ENCODE measurements around the gene GLIPR2.

Gene GLIPR2

GRCh38 chr9:36163786-36164170, 27.2 kb downstream of the GLIPR2 start:
- no peak for DNase-seq (ENCODE audit: low read depth)
- no peak overlapping the region for H3K4me3 ChIP-seq (ENCODE audit: low read length)
- no peak for TF ChIP-seq CTCF (conservative IDR thresholded peaks at IDR 0.05; ENCODE audit: low read depth, low read length)

GRCh38 chr9:36164372-36164771, 27.8 kb downstream of the GLIPR2 start:
- H3K4me3 ChIP-seq (ENCODE audit: low read length) = no peak overlapping the region
- TF ChIP-seq CTCF (conservative IDR thresholded peaks at IDR 0.05; ENCODE audit: low read depth, low read length) = no peak
- DNase-seq (ENCODE audit: low read depth) = no peak

GRCh38 chr9:36164989-36165388, 28.5 kb downstream of the GLIPR2 start:
- no peak for TF ChIP-seq CTCF (conservative IDR thresholded peaks at IDR 0.05; ENCODE audit: low read depth, low read length)
- no peak for DNase-seq (ENCODE audit: low read depth)
- H3K4me3 ChIP-seq (ENCODE audit: low read length) = no peak overlapping the region

GRCh38 chr9:36165826-36166167, 29.3 kb downstream of the GLIPR2 start:
- no peak for DNase-seq (ENCODE audit: low read depth)

GRCh38 chr9:36166168-36166927, 29.8 kb downstream of the GLIPR2 start:
- TF ChIP-seq CTCF (conservative IDR thresholded peaks at IDR 0.05; ENCODE audit: low read depth, low read length) = peak; percentile 73
- peak overlapping the region; percentile 36 for H3K4me3 ChIP-seq (ENCODE audit: low read length)
- DNase-seq (ENCODE audit: low read depth) = no peak

More at GRCh38 chr9:36165826-36166167, 29.3 kb downstream of the GLIPR2 start:
- H3K4me3 ChIP-seq (ENCODE audit: low read length) = no peak overlapping the region
- no peak for TF ChIP-seq CTCF (conservative IDR thresholded peaks at IDR 0.05; ENCODE audit: low read depth, low read length)

GRCh38 chr9:36169166-36169565, 32.6 kb downstream of the GLIPR2 start, which contains the start of gene CCIN:
Gene CCIN (plus strand): TSS chr9:36169388. CDS start chr9:36169503, 115 bp downstream.
- no peak for TF ChIP-seq CTCF (conservative IDR thresholded peaks at IDR 0.05; ENCODE audit: low read depth, low read length)
- DNase-seq (ENCODE audit: low read depth) = no peak
- H3K4me3 ChIP-seq (ENCODE audit: low read length) = no peak within 1 kb of the TSS

GRCh38 chr9:36169708-36170107, 33.2 kb downstream of the GLIPR2 start:
- TF ChIP-seq CTCF (conservative IDR thresholded peaks at IDR 0.05; ENCODE audit: low read depth, low read length) = no peak
- no peak overlapping the region for H3K4me3 ChIP-seq (ENCODE audit: low read length)
- no peak for DNase-seq (ENCODE audit: low read depth)

All from retinal pigment epithelial cell (primary cell).